Activated CD8-positive, alpha-beta memory T cell treated with anti-CD3 and anti-CD28 coated beads, Interleukin-2, amount 50 U/mL, for 4 hours (primary cell): Measurements from ENCODE around the gene CALB2.
"Not testable (repeated sequence)": the region's sequence is repeated elsewhere in the genome, so short reads cannot be mapped to it uniquely, and the experiment has no call there.

Experiments
- DNase-seq: peaks from one replicate; pipeline ENCODE4 v3.0.0-alpha.2; 2020

The CALB2 gene

GRCh38 chr16:71353736-71354135 is 4.8 kb upstream of the CALB2 start:
- DNase-seq, result no peak

- no peak for DNase-seq
Observed at GRCh38 chr16:71354156-71354555, 4.4 kb upstream of the CALB2 start.

- no peak for DNase-seq
Observed at GRCh38 chr16:71356051-71356740, 2.3 kb upstream of the CALB2 start.

GRCh38 chr16:71356936-71357335 is 1.6 kb upstream of the CALB2 start:
- not testable (repeated sequence) for DNase-seq

GRCh38 chr16:71357681-71358080 is 842 bp upstream of the CALB2 start:
- no peak for DNase-seq

GRCh38 chr16:71359431-71359830 is 908 bp downstream of the CALB2 start:
- no peak for DNase-seq

- no peak for DNase-seq
Observed at GRCh38 chr16:71360378-71360777, 1.9 kb downstream of the CALB2 start.

GRCh38 chr16:71364133-71364681 is 5.7 kb downstream of the CALB2 start:
- DNase-seq, result no peak

GRCh38 chr16:71365021-71365420 is 6.5 kb downstream of the CALB2 start:
- no peak for DNase-seq

GRCh38 chr16:71367241-71367976 is 8.9 kb downstream of the CALB2 start:
- DNase-seq, result no peak

- DNase-seq, result no peak
Observed at GRCh38 chr16:71368958-71369357, 10.4 kb downstream of the CALB2 start.

- no peak for DNase-seq
Observed at GRCh38 chr16:71369494-71369893, 11.0 kb downstream of the CALB2 start.

GRCh38 chr16:71371237-71371636 is 12.7 kb downstream of the CALB2 start:
- no peak for DNase-seq

GRCh38 chr16:71373073-71373472 is 14.6 kb downstream of the CALB2 start:
- no peak for DNase-seq

GRCh38 chr16:71376465-71377157 is 18.1 kb downstream of the CALB2 start:
- no peak for DNase-seq

GRCh38 chr16:71379711-71380110 is 21.2 kb downstream of the CALB2 start:
- no peak for DNase-seq

- no peak for DNase-seq
Observed at GRCh38 chr16:71380831-71381230, 22.3 kb downstream of the CALB2 start.

- DNase-seq, result no peak
Observed at GRCh38 chr16:71383054-71383773, 24.7 kb downstream of the CALB2 start.

GRCh38 chr16:71384073-71384724 is 25.7 kb downstream of the CALB2 start:
- no peak for DNase-seq

- no peak for DNase-seq
Observed at GRCh38 chr16:71387045-71387871, 28.7 kb downstream of the CALB2 start.

- no peak for DNase-seq
Observed at GRCh38 chr16:71389330-71389729, 30.8 kb downstream of the CALB2 start.
